ENCODE data around the gene TMEM134. TPM values are rescaled to one million over a fixed set of nuclear protein-coding genes. Genes with fewer than 3 reads are reported as not detected.

TMEM134 gene
- total and polyA plus RNA-seq, 2 of the 4 experiments (the other 2 are of a cell fraction), result 12.5 to 55.0 TPM

GRCh38 chr11:67441098-67441563, 27.9 kb downstream of the TMEM134 start:
- H3K27ac ChIP-seq (ENCODE audit: insufficient read depth, low read length), result no peak overlapping the region
- no peak overlapping the region for H4K91ac ChIP-seq (ENCODE audit: insufficient read depth, low read depth, low read length)
- H2BK5ac ChIP-seq (ENCODE audit: low read depth, low read length, poor library complexity, severe bottlenecking), result no peak overlapping the region
- H2BK15ac ChIP-seq (ENCODE audit: low read depth, low read length), result no peak overlapping the region
- peaks cover 3% of the 10 kb centered on the region; the same call in 1 of the 2 replicates for H3K4me1 ChIP-seq (ENCODE audit: control insufficient read depth, insufficient read depth, low read length)
- no peak overlapping the region for H3K56ac ChIP-seq (ENCODE audit: extremely low read depth, insufficient read depth, low read length)
- in situ Hi-C loops (cut with MboI; ENCODE audit: low sequenced_read_pairs) (no loop called here), dilution Hi-C loops (cut with HindIII; ENCODE audit: low sequenced_read_pairs, unreplicated experiment) (no loop called here), intact Hi-C loops (cut with micrococcal nuclease) (no loop called here)
- TF ChIP-seq BHLHE40 (IDR thresholded peaks at IDR 0.05; ENCODE audit: low read depth, low read length) (no peak), RFX5 (IDR thresholded peaks at IDR 0.05; ENCODE audit: low read depth, low read length) (no peak), POLR2A (IDR thresholded peaks at IDR 0.05; ENCODE audit: low read depth, low read length) (no peak), FOS (IDR thresholded peaks at IDR 0.05; ENCODE audit: low read depth, low read length) (no peak), MAZ (IDR thresholded peaks at IDR 0.05; ENCODE audit: borderline replicate concordance, low read depth, low read length) (no peak), CHD1 (IDR thresholded peaks at IDR 0.05; ENCODE audit: low read depth, low read length) (no peak), RAD21 (IDR thresholded peaks at IDR 0.05; ENCODE audit: low read length) (no peak), SMC3 (IDR thresholded peaks at IDR 0.05; ENCODE audit: low read depth, low read length) (no peak), RCOR1 (IDR thresholded peaks at IDR 0.05; ENCODE audit: insufficient replicate concordance, low read length) (no peak), MAFK (IDR thresholded peaks at IDR 0.05; ENCODE audit: low read depth, low read length) (no peak), CEBPB (IDR thresholded peaks at IDR 0.05; ENCODE audit: low read depth, low read length) (no peak), ELK1 (IDR thresholded peaks at IDR 0.05; ENCODE audit: borderline replicate concordance, low read depth, low read length) (no peak), MXI1 (IDR thresholded peaks at IDR 0.05; ENCODE audit: borderline replicate concordance, low read depth, low read length) (no peak), CTCF (conservative IDR thresholded peaks at IDR 0.05; ENCODE audit: low read depth, low read length) (no peak), NFE2L2 (IDR thresholded peaks at IDR 0.05; ENCODE audit: low read depth, low read length) (no peak), USF2 (IDR thresholded peaks at IDR 0.05; ENCODE audit: low read depth, low read length) (no peak)
- no peak overlapping the region for H3K18ac ChIP-seq (ENCODE audit: low read depth, low read length)
- ChIA-PET CTCF (no interaction called here), POLR2A (ENCODE audit: unreplicated experiment) (interaction anchor here (0.5 kb wide), 1 partner anchor 11 kb away, joined by 3 read pairs; no protein-coding TSS in a partner anchor)
- peaks cover 40% of the 10 kb centered on the region; the same call in 1 of the 2 replicates for H3K36me3 ChIP-seq (ENCODE audit: control insufficient read depth, insufficient read depth, low read length)
- H2AK9ac ChIP-seq (replicated peaks; ENCODE audit: low read depth, low read length, poor library complexity), result no peak overlapping the region
- H3K79me1 ChIP-seq (ENCODE audit: low read depth in 1 of 2, low read length in 2 of 2), result peaks cover 8 to 26% of the 10 kb centered on the region in 2 experiments
- no peak overlapping the region for H3K23ac ChIP-seq (ENCODE audit: low read depth, low read length)
- no peak overlapping the region for H3K4me3 ChIP-seq (ENCODE audit: insufficient read depth, low read depth, low read length)
- H3K9ac ChIP-seq (ENCODE audit: low read depth, low read length), result no peak overlapping the region
- no peak overlapping the region for H4K8ac ChIP-seq (ENCODE audit: low read depth in 2 of 2, low read length in 2 of 2)
- H2AFZ ChIP-seq (replicated peaks; ENCODE audit: low read length, poor library complexity), result no peak overlapping the region
- 96% methylated on average over 5 of the region's 21 CpGs; no CpG with 5 or more reads in 1 of the 2 experiments for WGBS, 2 experiments (ENCODE audit: extremely low coverage in 2 of 2, insufficient read length in 1 of 2)
- H3K9me3 ChIP-seq (ENCODE audit: control insufficient read depth, insufficient read depth, low read length), result no peaks in the 10 kb centered on the region
- H3K4ac ChIP-seq (ENCODE audit: low read depth, low read length), result no peak overlapping the region
- H2AK5ac ChIP-seq (ENCODE audit: low read depth, low read length), result no peak overlapping the region
- H4K5ac ChIP-seq (ENCODE audit: low read depth, low read length), result no peak overlapping the region
- ATAC-seq (ENCODE audit: low read depth) (no peak), DNase-seq (no peak)
- H2BK20ac ChIP-seq (ENCODE audit: low read depth, low read length), result no peak overlapping the region
- no peaks in the 10 kb centered on the region for H3K27me3 ChIP-seq (ENCODE audit: control insufficient read depth, insufficient read depth, low read length)
- BruUV-seq (replicated peaks), result no TSS peak
- peaks cover 8% of the 10 kb centered on the region; the same call in 1 of the 2 replicates for H3K9me1 ChIP-seq (ENCODE audit: insufficient read depth, low read length)
- H4K20me1 ChIP-seq (ENCODE audit: insufficient read depth, low read length), result peaks cover 8% of the 10 kb centered on the region
- no peak overlapping the region for H2BK120ac ChIP-seq (ENCODE audit: low read depth, low read length)
- H3K4me2 ChIP-seq (ENCODE audit: low read depth, low read length), result no peak overlapping the region
- no peak overlapping the region for H3K14ac ChIP-seq (replicated peaks; ENCODE audit: low read depth, low read length)

All from IMR-90 (cell line).